WTC11 (cell line): ENCODE results near the gene KNSTRN. TPM values are rescaled to one million over a fixed set of nuclear protein-coding genes. Genes with fewer than 3 reads are reported as not detected.

Experiments
- ATAC-seq: fragments of 200-7000 bp; cut with Tn5 transposase; 2 replicates; pipeline ENCODE4 v1.10.0; 2021; ENCODE audit warnings: mild to moderate bottlenecking, moderate library complexity
- CTCF ChIA-PET: fragments of 300-600 bp; sonication (Branson Sonifier 250); formaldehyde crosslinking; loops from one replicate; lab custom pipeline; 2021; ENCODE audit warnings: antibody characterized with exemption; lab: Charles Lee
- POLR2A ChIA-PET: fragments of 350-600 bp; sonication (Branson Sonifier 250); formaldehyde crosslinking; loops from one replicate; lab custom pipeline; 2021; ENCODE audit warnings: antibody characterized with exemption; lab: Charles Lee
- DNase-seq: peaks from one replicate; pipeline ENCODE4 v3.0.0; 2021; ENCODE audit warnings: low spot score
- H3K27ac Mint-ChIP-seq: 2 replicates; pipeline ENCODE4 v1.8.0; 2021; ENCODE audit warnings: mixed read lengths
- H3K27me3 Mint-ChIP-seq: 2 replicates; pipeline ENCODE4 v1.8.0; 2021; ENCODE audit warnings: low read depth, mild to moderate bottlenecking, moderate library complexity, mixed read lengths
- H3K36me3 Mint-ChIP-seq: 2 replicates; pipeline ENCODE4 v1.8.0; 2021; ENCODE audit warnings: mixed read lengths
- H3K4me1 Mint-ChIP-seq: 2 replicates; pipeline ENCODE4 v1.8.0; 2022; ENCODE audit warnings: mixed read lengths
- H3K4me3 Mint-ChIP-seq: 2 replicates; pipeline ENCODE4 v1.8.0; 2021; ENCODE audit warnings: mild to moderate bottlenecking, moderate library complexity, mixed read lengths
- H3K9me3 Mint-ChIP-seq: 2 replicates; pipeline ENCODE4 v1.8.0; 2021; ENCODE audit warnings: mixed read lengths
- AFF4 ChIP-seq: sonication (generic); formaldehyde crosslinking; IDR thresholded peaks from 2 replicates; pipeline ENCODE4 v1.8.1; 2023; ENCODE audit warnings: mild to moderate bottlenecking, missing genetic modification reagents, borderline replicate concordance
- ATF1 ChIP-seq: sonication (generic); formaldehyde crosslinking; IDR thresholded peaks from 2 replicates; pipeline ENCODE4 v1.8.1; 2023; ENCODE audit warnings: mild to moderate bottlenecking, moderate library complexity, missing genetic modification reagents
- ATF6 ChIP-seq: sonication (generic); formaldehyde crosslinking; IDR thresholded peaks from 2 replicates; pipeline ENCODE4 v1.8.1; 2023; ENCODE audit warnings: mild to moderate bottlenecking, missing genetic modification reagents
- CBFB ChIP-seq: sonication (generic); formaldehyde crosslinking; IDR thresholded peaks from 2 replicates; pipeline ENCODE4 v1.8.1; 2022; ENCODE audit warnings: mild to moderate bottlenecking, low read depth, missing genetic modification reagents
- E2F4 ChIP-seq: sonication (generic); formaldehyde crosslinking; IDR thresholded peaks from 2 replicates; pipeline ENCODE4 v1.8.1; 2022; ENCODE audit warnings: low read depth, mild to moderate bottlenecking, moderate library complexity, missing genetic modification reagents, borderline replicate concordance
- ESRRA ChIP-seq: sonication (generic); formaldehyde crosslinking; IDR thresholded peaks from 2 replicates; pipeline ENCODE4 v1.8.1; 2022; ENCODE audit warnings: mild to moderate bottlenecking, missing genetic modification reagents, borderline replicate concordance
- GABPB1 ChIP-seq: sonication (generic); formaldehyde crosslinking; IDR thresholded peaks from 2 replicates; pipeline ENCODE4 v1.8.1; 2023; ENCODE audit warnings: mild to moderate bottlenecking, missing genetic modification reagents
- HMGXB4 ChIP-seq: sonication (generic); formaldehyde crosslinking; IDR thresholded peaks from 2 replicates; pipeline ENCODE4 v1.8.1; 2023; ENCODE audit warnings: mild to moderate bottlenecking, moderate library complexity, missing genetic modification reagents
- JUN ChIP-seq: sonication (generic); formaldehyde crosslinking; IDR thresholded peaks from 2 replicates; pipeline ENCODE4 v1.8.0; 2023; ENCODE audit warnings: mild to moderate bottlenecking, missing genetic modification reagents
- KAT7 ChIP-seq: sonication (generic); formaldehyde crosslinking; IDR thresholded peaks from 2 replicates; pipeline ENCODE4 v1.8.1; 2023; ENCODE audit warnings: missing genetic modification reagents, mild to moderate bottlenecking, borderline replicate concordance
- MAX ChIP-seq: sonication (generic); formaldehyde crosslinking; IDR thresholded peaks from 2 replicates; pipeline ENCODE4 v1.8.0; 2022; ENCODE audit warnings: mild to moderate bottlenecking, missing genetic modification reagents
- SMAD4 ChIP-seq: sonication (generic); formaldehyde crosslinking; IDR thresholded peaks from 2 replicates; pipeline ENCODE4 v1.8.0; 2022; ENCODE audit warnings: mild to moderate bottlenecking, missing genetic modification reagents
- STAT6 ChIP-seq: sonication (generic); formaldehyde crosslinking; conservative IDR thresholded peaks from 2 replicates; pipeline ENCODE4 v1.8.1; 2023; ENCODE audit warnings: mild to moderate bottlenecking, low read depth, missing genetic modification reagents, moderate library complexity
- TEAD1 ChIP-seq: sonication (generic); formaldehyde crosslinking; IDR thresholded peaks from 2 replicates; pipeline ENCODE4 v1.8.0; 2022; ENCODE audit warnings: mild to moderate bottlenecking, missing genetic modification reagents
- ZNF219 ChIP-seq: sonication (generic); formaldehyde crosslinking; IDR thresholded peaks from 2 replicates; pipeline ENCODE4 v1.8.0; 2023; ENCODE audit warnings: missing genetic modification reagents, mild to moderate bottlenecking, borderline replicate concordance
- total RNA-seq: library from RNA; stranded (reverse); gene quantifications from 3 replicates; pipeline ENCODE4 v1.2.3, GENCODE V29; 2021

Gene KNSTRN
- total RNA-seq, 1 experiment from 2014 or later, result 73.4 TPM

GRCh38 chr15:40441565-40442531 lies 59.3 kb downstream of the KNSTRN start:
- Mint-ChIP-seq H3K27ac (no peak overlapping the region), H3K27me3 (no peaks in the 10 kb centered on the region)
- no peak for ATAC-seq

More at GRCh38 chr15:40441565-40442531, 59.3 kb downstream of the KNSTRN start:
- peaks cover 65% of the 10 kb centered on the region for H3K4me1 Mint-ChIP-seq
- no peak for TF ChIP-seq ATF6 (CRISPR knock-in tag)
- no peak for TF ChIP-seq E2F4 (CRISPR knock-in tag)
- TF ChIP-seq HMGXB4, result peak; percentile 23; the same call in 1 of the 2 replicates
- 0 out of 2 replicates have a peak, but pooled peaks have one; percentile 12 for TF ChIP-seq KAT7
- TF ChIP-seq TEAD1 (CRISPR knock-in tag), result no peak
- no peak for TF ChIP-seq STAT6 (CRISPR knock-in tag)
- 0 out of 2 replicates have a peak, but pooled peaks have one; percentile 0 for TF ChIP-seq JUN (CRISPR knock-in tag)
- no peak for TF ChIP-seq ATF1 (CRISPR knock-in tag)
- TF ChIP-seq SMAD4, result no peak
- peak; percentile 22; the same call in 1 of the 2 replicates for TF ChIP-seq ZNF219 (CRISPR knock-in tag)
- no peak for TF ChIP-seq AFF4 (CRISPR knock-in tag)
- TF ChIP-seq GABPB1 (CRISPR knock-in tag), result no peak
- TF ChIP-seq CBFB, result no peak
- no peak for TF ChIP-seq ESRRA
- peak; percentile 13; the same call in 1 of the 2 replicates for TF ChIP-seq MAX (CRISPR knock-in tag)
- TF ChIP-seq, all 79 proteins: peak for 5
- peak overlapping the region; percentile 80 for H3K4me3 Mint-ChIP-seq
- POLR2A ChIA-PET, result interaction anchor here (1.8 to 3.2 kb wide), 2 partner anchors 10 to 119 kb away, joined by 4 to 32 read pairs; no protein-coding TSS in a partner anchor
- H3K36me3 Mint-ChIP-seq, result 0 out of 2 replicates have a peak, but pooled peaks cover 3% of the 10 kb centered on the region
- peak; percentile 38 for DNase-seq
- H3K9me3 Mint-ChIP-seq, result no peaks in the 10 kb centered on the region
- CTCF ChIA-PET, result interaction anchor here (0.9 to 2.5 kb wide), 12 partner anchors 8 to 452 kb away, joined by 3 to 23 read pairs (median 4); partner anchors contain the start of genes INAFM2 and VPS18
